Kidney tubule cell (primary cell): ENCODE results near the gene EVL.
"Not testable (repeated sequence)": the region's sequence is repeated elsewhere in the genome, so short reads cannot be mapped to it uniquely, and the experiment has no call there.

Experiments used
- DNase-seq: peaks from one replicate; pipeline ENCODE4 v3.0.0-alpha.2; 2018; ENCODE audit warnings: low spot score

EVL gene

GRCh38 chr14:100065111-100065871, at the start of gene EVL:
Gene EVL (plus strand): TSS chr14:100065422. CDS start chr14:100065501, 79 bp downstream.
- DNase-seq, result no peak

GRCh38 chr14:100017553-100017952, 47.7 kb upstream of the EVL start:
- no peak for DNase-seq

GRCh38 chr14:100018054-100018453, 47.2 kb upstream of the EVL start:
- no peak for DNase-seq

- no peak for DNase-seq
Measured at GRCh38 chr14:100018482-100018881, 46.7 kb upstream of the EVL start.

DNA sequence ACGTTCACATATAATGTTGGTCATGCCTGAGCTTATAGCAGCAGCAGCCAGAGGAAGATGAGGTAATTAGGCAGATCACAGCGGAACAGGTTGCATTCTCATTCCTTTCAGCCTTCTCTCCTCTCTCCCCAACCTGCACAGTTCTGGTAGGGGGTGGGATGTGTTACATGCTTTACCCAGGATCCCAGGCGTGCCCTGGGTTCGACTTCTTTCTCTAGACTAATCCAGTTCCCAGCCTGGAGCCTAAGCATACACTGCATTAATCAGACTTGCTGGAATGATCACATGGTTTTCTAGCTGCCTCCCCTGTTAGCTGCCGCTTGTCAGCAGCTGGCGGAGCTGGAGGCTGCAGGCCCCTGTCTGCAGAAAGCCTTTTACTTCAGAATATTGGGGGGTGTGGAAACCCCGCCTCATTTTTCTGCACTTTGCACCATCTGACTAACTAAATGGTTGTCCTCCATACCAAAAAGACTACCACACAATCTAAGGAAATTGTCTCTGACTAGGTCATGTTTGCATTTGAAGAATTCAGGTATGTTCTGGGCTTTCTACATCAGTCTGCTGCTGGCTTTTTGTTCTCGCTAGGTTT, 46.0 kb upstream of the EVL start:
- DNase-seq, result peak; percentile 28

DNA sequence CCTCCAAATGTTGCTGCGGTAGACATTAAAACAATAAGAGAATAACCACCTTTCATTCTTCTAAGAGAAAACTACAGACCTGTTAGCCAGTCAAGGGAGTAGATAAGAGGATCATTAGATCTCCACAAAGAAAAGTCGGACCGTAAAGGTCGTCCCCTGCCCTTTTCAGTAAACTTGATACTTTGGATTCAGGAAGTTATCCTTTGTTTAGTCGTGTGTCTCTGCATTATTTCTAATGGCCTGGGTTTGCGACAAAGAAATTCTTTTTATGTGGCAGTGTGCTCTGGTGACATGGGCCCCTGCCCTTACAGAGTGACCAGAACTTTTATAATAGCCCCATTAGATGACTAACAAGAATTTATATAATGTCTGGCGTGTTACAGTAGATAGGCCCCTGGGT, 44.6 kb upstream of the EVL start:
- no peak for DNase-seq

- peak; percentile 59 for DNase-seq
Measured at GRCh38 chr14:100022772-100023451, 42.3 kb upstream of the EVL start.

DNA sequence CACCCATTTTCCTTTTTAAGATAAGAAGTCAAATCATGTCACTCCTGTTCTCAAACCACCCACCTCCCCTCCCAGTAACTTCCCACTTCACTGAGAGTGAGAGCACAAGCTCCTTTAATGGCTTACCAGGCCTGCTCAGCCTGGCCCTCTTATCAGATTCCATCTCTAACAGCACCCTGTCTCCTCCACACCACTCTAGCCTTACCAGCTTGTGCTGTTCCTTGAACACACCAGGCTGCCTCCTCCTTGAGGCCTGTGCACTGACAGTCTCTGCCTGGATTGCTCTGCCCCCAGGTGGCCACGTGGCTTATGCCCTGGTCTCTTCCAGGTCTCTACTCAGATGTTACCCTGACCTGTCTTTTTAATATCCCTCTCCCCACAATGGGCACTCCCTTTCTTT, 40.1 kb upstream of the EVL start:
- peak; percentile 58 for DNase-seq

- DNase-seq, result no peak
Measured at GRCh38 chr14:100027771-100028490, 37.3 kb upstream of the EVL start.

GRCh38 chr14:100028990-100029677, 36.1 kb upstream of the EVL start:
- peak; percentile 42 for DNase-seq

GRCh38 chr14:100030006-100030405, 35.2 kb upstream of the EVL start:
- DNase-seq, result not testable (repeated sequence)

DNA sequence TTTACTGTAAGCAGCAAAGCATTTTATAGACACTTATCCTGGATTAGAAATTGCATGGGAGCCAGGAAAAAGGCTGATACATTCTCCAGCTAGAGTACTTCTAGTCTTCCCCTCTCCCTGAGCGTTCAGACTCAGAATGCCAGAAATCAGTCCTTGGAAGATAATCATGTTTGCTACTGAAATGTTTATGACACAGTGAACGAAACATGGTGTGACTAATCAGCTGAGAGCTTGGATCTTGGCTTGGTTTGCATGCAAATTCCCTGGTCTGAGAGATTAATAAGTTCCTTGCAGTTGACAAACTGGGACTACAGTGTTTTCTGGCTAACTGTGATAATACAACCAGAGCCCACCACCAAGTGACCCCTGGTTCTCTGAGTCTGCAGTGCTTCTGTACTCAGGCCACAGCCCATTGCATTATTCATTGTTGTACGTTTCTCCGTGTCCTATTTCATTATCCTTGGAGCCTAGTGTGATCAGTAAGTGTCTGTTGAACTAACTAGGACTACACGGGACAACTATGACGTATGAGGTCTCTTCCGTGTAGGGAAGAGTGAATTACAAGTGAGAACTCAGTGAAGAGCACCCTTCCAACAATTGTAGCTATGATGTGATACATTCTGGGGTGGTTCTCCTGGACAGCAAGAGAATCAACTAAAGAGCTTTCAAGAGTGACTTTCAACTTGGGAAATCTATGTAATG, 34.6 kb upstream of the EVL start:
- DNase-seq, result peak; percentile 84

DNA sequence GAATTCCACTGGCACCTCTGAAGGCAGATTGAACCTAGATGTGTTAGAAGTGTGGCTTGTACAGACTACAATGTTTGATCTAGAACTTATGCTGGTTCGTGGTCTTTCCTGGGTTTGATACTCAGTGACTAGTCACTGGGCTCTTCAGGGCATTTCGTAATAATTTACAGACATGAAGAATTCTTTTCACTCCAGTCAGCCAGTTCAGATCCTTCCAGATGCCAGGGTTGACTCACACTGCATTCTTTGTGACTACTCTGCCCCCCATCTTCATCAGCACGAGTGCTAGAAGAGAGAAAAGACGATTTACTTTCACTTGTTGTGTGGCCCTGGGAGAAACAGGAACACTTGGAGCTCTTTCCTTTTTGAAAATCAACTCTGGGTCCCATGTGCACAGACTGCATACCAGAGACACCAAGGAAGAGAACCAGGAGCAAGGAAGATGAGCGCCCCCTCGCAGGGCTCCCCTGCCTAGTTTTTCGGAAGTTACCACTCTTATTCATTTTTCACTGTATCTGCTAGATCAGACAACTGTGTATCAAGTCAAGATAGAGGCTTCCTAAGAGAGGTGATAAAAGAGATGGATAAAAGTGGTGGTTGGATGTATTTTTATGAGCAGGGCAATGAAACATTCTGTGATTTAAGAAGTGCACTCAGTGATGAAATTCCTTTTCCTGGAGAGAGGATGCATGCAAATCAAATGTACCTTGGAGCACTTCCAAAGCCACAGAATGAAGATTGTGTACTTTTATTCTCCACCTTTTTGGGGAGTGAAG, 33.5 kb upstream of the EVL start:
- DNase-seq, result peak; percentile 97

DNA sequence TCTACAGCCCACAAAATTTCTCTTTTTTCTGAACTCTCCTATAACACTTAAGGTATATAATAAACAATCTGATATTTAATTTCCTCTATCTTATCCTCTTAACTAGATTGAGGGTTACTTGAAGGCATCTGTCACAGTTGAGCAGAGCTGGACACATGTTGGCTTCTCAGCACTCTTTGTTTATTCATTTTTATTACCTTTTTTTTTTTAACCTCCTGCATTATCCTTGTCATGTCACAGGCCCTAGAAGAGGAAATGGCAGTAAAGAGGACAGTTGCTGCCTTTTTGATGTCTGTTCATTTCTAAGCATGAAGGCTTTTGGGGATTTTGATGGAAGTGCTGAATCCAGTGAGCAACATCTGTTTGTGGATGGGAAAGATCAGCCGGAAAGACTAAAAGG, 32.5 kb upstream of the EVL start:
- peak; percentile 33 for DNase-seq

DNA sequence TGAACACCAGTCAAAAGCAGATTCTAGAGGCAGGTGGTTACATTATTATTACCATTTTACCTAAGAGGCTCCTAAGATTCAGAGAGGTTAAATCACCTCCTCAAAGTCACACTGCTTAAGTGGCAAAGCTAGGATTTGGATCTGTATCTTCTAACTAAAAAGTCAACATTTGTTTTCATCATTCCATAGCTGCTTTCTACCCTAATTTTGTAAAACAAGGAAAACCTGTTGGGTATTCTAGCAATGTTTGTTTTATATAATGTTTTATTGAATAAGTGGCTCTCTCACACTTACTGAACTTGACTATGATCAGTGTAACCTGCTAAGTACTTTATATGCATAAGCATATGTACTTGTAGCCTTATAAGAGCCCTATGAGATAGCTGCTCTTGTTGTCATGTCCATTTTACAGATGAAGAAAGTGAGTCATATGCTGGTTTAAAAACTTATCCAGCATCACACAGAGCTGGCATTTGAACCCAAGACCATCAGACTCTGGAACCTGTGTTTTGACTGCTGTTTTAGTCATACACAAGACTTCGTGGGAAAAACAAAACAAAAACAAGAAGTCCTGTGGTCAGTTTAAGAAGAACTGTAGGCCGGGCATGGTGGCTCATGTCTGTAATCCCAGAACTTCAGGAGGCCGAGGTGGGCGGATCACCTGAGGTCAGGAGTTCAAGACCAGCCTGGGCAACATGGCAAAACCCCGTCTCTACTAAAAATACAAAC, 31.7 kb upstream of the EVL start:
- DNase-seq, result no peak

- no peak for DNase-seq
Measured at GRCh38 chr14:100034468-100034867, 30.8 kb upstream of the EVL start.

- no peak for DNase-seq
Measured at GRCh38 chr14:100034961-100035500, 30.2 kb upstream of the EVL start.

DNA sequence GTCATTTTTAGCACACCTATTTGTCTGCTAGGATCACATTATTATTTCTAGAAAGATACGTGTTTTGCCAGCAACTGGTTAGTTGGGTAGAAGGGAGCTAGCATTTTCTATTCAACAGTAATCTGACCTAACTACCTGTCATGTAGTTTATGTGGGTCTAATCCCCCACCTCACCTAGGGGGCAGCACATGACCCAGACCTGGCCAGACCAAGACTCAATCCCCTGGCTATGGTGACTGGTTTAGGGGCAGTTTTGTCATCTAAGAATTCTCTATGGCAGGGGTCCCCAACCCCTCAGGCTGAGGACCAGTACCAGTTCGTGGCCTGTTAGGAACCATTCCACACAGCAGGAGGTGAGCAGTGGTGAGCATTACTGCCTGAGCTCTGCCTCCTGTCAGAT, 29.5 kb upstream of the EVL start:
- no peak for DNase-seq

DNA sequence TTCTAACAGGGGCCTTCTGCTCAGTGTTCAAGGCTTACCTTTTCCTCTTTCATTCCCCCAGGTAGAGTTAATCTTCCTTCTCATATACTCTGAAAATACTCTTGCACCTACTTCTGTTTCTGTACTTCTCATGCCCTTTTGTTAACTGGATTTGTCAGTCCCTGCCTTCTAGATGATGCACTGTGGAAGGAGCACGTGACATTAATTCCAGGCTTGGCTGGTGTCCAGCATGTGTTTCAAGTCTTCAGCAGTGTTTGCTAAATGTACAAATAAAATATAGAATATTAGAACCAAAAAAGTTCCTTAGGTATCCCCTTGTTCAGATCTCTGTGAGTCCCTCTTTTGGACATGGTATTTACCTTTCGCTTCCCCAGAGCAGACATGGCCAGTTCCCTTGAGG, 27.9 kb upstream of the EVL start:
- DNase-seq, result peak; percentile 29

- DNase-seq, result no peak
Measured at GRCh38 chr14:100038065-100038464, 27.2 kb upstream of the EVL start.
